ENCODE results near the gene CD27. TPM values are rescaled to one million over a fixed set of nuclear protein-coding genes. Genes with fewer than 3 reads are reported as not detected.

CD27 gene
- total RNA-seq, 1 experiment from 2014 or later, result 0.28 TPM

GRCh38 chr12:6470375-6471163 is 25.8 kb downstream of the CD27 start, which contains the start of gene VAMP1 (continued):
- TF ChIP-seq SMAD4 (CRISPR knock-in tag; IDR thresholded peaks at IDR 0.05), result no peak
- TF ChIP-seq TCF7 (CRISPR knock-in tag; IDR thresholded peaks at IDR 0.05; ENCODE audit: low read depth), result no peak
- no peak for TF ChIP-seq ZNF219 (CRISPR knock-in tag; IDR thresholded peaks at IDR 0.05; ENCODE audit: borderline replicate concordance)
- no peak for TF ChIP-seq ZNF671 (CRISPR knock-in tag; IDR thresholded peaks at IDR 0.05)
- TF ChIP-seq PRDM15 (CRISPR knock-in tag; IDR thresholded peaks at IDR 0.05), result no peak
- no peak for TF ChIP-seq ZNF138 (CRISPR knock-in tag; conservative IDR thresholded peaks at IDR 0.05)
- no peak for TF ChIP-seq ELF4 (CRISPR knock-in tag; IDR thresholded peaks at IDR 0.05; ENCODE audit: low read depth)
- TF ChIP-seq ATF2 (CRISPR knock-in tag; IDR thresholded peaks at IDR 0.05; ENCODE audit: borderline replicate concordance, low read depth), result no peak
- TF ChIP-seq ZNF416 (CRISPR knock-in tag; IDR thresholded peaks at IDR 0.05), result 0 out of 2 replicates have a peak, but pooled peaks have one; percentile 36
- no peak for TF ChIP-seq ATF1 (CRISPR knock-in tag; IDR thresholded peaks at IDR 0.05)
- TF ChIP-seq ATF6 (CRISPR knock-in tag; IDR thresholded peaks at IDR 0.05), result no peak
- TF ChIP-seq TEAD1 (CRISPR knock-in tag; IDR thresholded peaks at IDR 0.05), result peak; percentile 45; the same call in 1 of the 2 replicates
- peak; percentile 77 for TF ChIP-seq MAX (CRISPR knock-in tag; IDR thresholded peaks at IDR 0.05)
- 0 out of 2 replicates have a peak, but pooled peaks have one; percentile 7 for TF ChIP-seq FOXP4 (CRISPR knock-in tag; IDR thresholded peaks at IDR 0.05)
- TF ChIP-seq SP1 (CRISPR knock-in tag; conservative IDR thresholded peaks at IDR 0.05), result peak; percentile 94
- no peak for TF ChIP-seq ZMAT4 (CRISPR knock-in tag; IDR thresholded peaks at IDR 0.05)
- peak; percentile 61; the same call in 1 of the 2 replicates for TF ChIP-seq ZBTB43 (CRISPR knock-in tag; IDR thresholded peaks at IDR 0.05)
- no peak for TF ChIP-seq ZNF532 (CRISPR knock-in tag; IDR thresholded peaks at IDR 0.05; ENCODE audit: borderline replicate concordance)
- TF ChIP-seq E2F5 (CRISPR knock-in tag; IDR thresholded peaks at IDR 0.05), result peak; percentile 71
